OCI-LY3 (cell line): ENCODE data around the gene TXN2.
A peak's percentile ranks its signal among the peaks of the same experiment; 100 is the strongest.

ENCODE experiments used
- H2AFZ ChIP-seq: fragments of 200-600, 300-600 bp; shearing (Covaris generic); 2 replicates; pipeline ENCODE4 v1.6.0; 2014; ENCODE audit warnings: antibody characterized with exemption, low read depth, low read length
- H3K27ac ChIP-seq: fragments of 200-600, 300-600 bp; sonication (generic); 2 replicates; pipeline ENCODE4 v1.5.1; 2014; ENCODE audit warnings: mild to moderate bottlenecking, low read length, moderate library complexity, mixed read lengths
- H3K27me3 ChIP-seq: fragments of 200-600, 300-600 bp; sonication (generic); 2 replicates; pipeline ENCODE4 v1.6.1; 2014; ENCODE audit warnings: low read depth, low read length, mixed read lengths
- H3K36me3 ChIP-seq: fragments of 200-600, 300-600 bp; sonication (generic); replicated peaks from 2 replicates; pipeline ENCODE3; 2014; ENCODE audit warnings: low read depth, low read length, mixed read lengths
- H3K4me1 ChIP-seq: fragments of 300-600, 200-600 bp; sonication (generic); 2 replicates; pipeline ENCODE4 v1.6.1; 2014; ENCODE audit warnings: low read length, mixed read lengths
- H3K4me2 ChIP-seq: fragments of 200-600, 300-600 bp; sonication (generic); 2 replicates; pipeline ENCODE4 v1.6.1; 2014; ENCODE audit warnings: low read length, mixed read lengths
- H3K4me3 ChIP-seq: fragments of 300-600, 200-600 bp; sonication (generic); 2 replicates; pipeline ENCODE4 v1.5.1; 2014; ENCODE audit warnings: antibody characterized with exemption, mild to moderate bottlenecking, low read length, moderate library complexity
- H3K79me2 ChIP-seq: fragments of 300-600, 200-600 bp; shearing (Covaris generic); 2 replicates; pipeline ENCODE4 v1.6.1; 2014; ENCODE audit warnings: mild to moderate bottlenecking, low read length, mixed read lengths
- H3K9ac ChIP-seq: fragments of 300-600, 200-600 bp; shearing (Covaris generic); 2 replicates; pipeline ENCODE4 v1.6.0; 2014; ENCODE audit warnings: mild to moderate bottlenecking, low read length, moderate library complexity
- H3K9me3 ChIP-seq: fragments of 200-600, 300-600 bp; shearing (Covaris generic); 2 replicates; pipeline ENCODE4 v1.6.1; 2014; ENCODE audit warnings: low read length, mixed read lengths; ENCODE audit not compliant: insufficient read depth
- H4K20me1 ChIP-seq: fragments of 200-600, 300-600 bp; sonication (generic); 2 replicates; pipeline ENCODE4 v1.6.1; 2016; ENCODE audit warnings: low read length, mixed read lengths; ENCODE audit not compliant: insufficient read depth
- EZH2phosphoT487 ChIP-seq: fragments of 200-600 bp; shearing (Covaris generic); IDR thresholded peaks from 2 replicates; pipeline ENCODE4 v1.6.1; 2018; ENCODE audit warnings: antibody characterized with exemption, mixed run types, low read depth
- TF ChIP-seq, protein P1 (sequence below): fragments of 200-600, 300-600 bp; sonication (generic); IDR thresholded peaks from 2 replicates; pipeline ENCODE4 v1.5.1; 2014; ENCODE audit warnings: antibody characterized with exemption, low read length, low read depth

The TXN2 gene

GRCh38 chr22:36419912-36420882 lies 61.2 kb downstream of the TXN2 start:
- no peaks in the 10 kb centered on the region for H3K27me3 ChIP-seq
- H3K4me3 ChIP-seq, result no peak overlapping the region
- H3K9ac ChIP-seq, result no peak overlapping the region
- no peak overlapping the region for H3K4me2 ChIP-seq
- no peaks in the 10 kb centered on the region for H3K9me3 ChIP-seq
- no peaks in the 10 kb centered on the region for H4K20me1 ChIP-seq
- TF ChIP-seq EZH2phosphoT487, result no peak
- TF ChIP-seq, protein P1, sequence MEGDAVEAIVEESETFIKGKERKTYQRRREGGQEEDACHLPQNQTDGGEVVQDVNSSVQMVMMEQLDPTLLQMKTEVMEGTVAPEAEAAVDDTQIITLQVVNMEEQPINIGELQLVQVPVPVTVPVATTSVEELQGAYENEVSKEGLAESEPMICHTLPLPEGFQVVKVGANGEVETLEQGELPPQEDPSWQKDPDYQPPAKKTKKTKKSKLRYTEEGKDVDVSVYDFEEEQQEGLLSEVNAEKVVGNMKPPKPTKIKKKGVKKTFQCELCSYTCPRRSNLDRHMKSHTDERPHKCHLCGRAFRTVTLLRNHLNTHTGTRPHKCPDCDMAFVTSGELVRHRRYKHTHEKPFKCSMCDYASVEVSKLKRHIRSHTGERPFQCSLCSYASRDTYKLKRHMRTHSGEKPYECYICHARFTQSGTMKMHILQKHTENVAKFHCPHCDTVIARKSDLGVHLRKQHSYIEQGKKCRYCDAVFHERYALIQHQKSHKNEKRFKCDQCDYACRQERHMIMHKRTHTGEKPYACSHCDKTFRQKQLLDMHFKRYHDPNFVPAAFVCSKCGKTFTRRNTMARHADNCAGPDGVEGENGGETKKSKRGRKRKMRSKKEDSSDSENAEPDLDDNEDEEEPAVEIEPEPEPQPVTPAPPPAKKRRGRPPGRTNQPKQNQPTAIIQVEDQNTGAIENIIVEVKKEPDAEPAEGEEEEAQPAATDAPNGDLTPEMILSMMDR, result no peak
- no peak overlapping the region for H3K27ac ChIP-seq
- H3K4me1 ChIP-seq, result 0 out of 2 replicates have a peak, but pooled peaks cover 4% of the 10 kb centered on the region
- H3K36me3 ChIP-seq, result no peaks in the 10 kb centered on the region
- no peaks in the 10 kb centered on the region for H3K79me2 ChIP-seq
- no peak overlapping the region for H2AFZ ChIP-seq

DNA sequence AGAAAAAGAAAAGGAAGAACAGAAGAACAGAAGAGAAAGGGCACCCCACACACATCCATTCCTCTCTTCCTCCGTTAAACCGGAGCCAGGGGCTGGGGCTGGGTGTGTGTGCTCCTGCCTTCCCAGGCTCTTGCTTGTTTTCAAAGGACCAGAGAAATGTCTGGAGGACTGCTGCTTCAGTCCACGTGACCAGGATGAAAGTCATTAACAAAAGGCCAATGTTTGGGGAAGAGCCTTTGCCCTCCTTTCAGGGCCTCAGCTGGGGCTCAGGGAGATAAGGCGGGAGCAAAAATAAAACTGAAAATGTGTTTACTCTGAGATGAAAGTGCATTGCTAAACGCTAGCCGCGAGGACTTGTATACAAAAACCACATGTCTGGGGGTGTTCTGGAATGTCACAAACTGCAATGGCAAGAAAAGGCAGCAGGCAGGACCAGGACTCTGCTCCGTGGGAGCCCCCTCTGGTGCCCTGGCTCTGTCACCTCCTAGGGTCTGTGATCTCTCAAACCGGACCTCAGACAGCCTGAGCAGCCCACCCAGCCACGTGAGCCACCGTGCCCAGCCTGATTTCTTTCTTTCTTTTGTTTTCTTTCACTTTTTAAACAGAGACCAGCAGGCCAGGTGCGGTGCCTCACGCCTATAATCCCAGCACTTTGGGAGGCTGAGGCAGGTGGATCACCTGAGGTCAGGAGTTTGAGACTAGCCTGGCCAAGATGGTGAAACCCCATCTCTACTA lies 62.1 kb downstream of the TXN2 start:
- no peak overlapping the region; the same call in 1 of the 2 replicates for H2AFZ ChIP-seq
- H3K27ac ChIP-seq, result no peak overlapping the region
- no peak overlapping the region for H3K9ac ChIP-seq
- 0 out of 2 replicates have a peak, but pooled peaks cover 4% of the 10 kb centered on the region for H3K4me1 ChIP-seq
- no peaks in the 10 kb centered on the region for H3K79me2 ChIP-seq
- TF ChIP-seq, protein P1, result no peak
- no peak for TF ChIP-seq EZH2phosphoT487
- no peaks in the 10 kb centered on the region for H3K36me3 ChIP-seq
- H3K4me2 ChIP-seq, result peak overlapping the region; percentile 35
- H3K27me3 ChIP-seq, result no peaks in the 10 kb centered on the region
- H4K20me1 ChIP-seq, result no peaks in the 10 kb centered on the region
- no peak overlapping the region for H3K4me3 ChIP-seq
- no peaks in the 10 kb centered on the region for H3K9me3 ChIP-seq

DNA sequence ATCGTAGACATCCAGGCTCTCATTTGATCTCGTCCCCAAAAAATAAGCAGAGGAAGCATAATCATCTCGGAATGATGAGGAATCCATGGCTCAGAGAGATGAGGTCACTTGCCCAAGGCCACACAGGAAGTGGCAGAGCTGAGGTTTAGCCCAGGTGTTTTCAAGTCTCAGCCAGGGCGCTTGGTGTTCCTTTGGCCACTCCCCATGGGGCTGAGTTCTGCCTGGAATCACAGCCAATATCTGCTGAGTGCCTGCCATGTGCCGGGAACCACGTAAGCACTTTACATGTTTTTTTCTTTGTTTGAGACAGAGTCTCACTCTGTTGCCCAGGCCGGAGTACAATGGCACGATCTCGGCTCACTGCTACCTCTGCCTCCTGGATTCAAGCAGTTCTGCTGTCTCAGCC lies 64.2 kb downstream of the TXN2 start:
- no peak overlapping the region for H3K4me2 ChIP-seq
- no peak overlapping the region for H3K27ac ChIP-seq
- H3K9ac ChIP-seq, result no peak overlapping the region
- no peak for TF ChIP-seq EZH2phosphoT487
- TF ChIP-seq, protein P1, result no peak
- H2AFZ ChIP-seq, result no peak overlapping the region
- no peak overlapping the region for H3K4me3 ChIP-seq
- H3K36me3 ChIP-seq, result no peaks in the 10 kb centered on the region
- no peaks in the 10 kb centered on the region for H3K79me2 ChIP-seq
- H3K9me3 ChIP-seq, result no peaks in the 10 kb centered on the region
- H3K4me1 ChIP-seq, result 0 out of 2 replicates have a peak, but pooled peaks cover 4% of the 10 kb centered on the region
- no peaks in the 10 kb centered on the region for H3K27me3 ChIP-seq
- H4K20me1 ChIP-seq, result no peaks in the 10 kb centered on the region
